Upper lobe of left lung (tissue), 4 donors: ENCODE results near the gene LRRC1.

Source experiments
- CTCF ChIP-seq, 6 experiments: fragments of 450-650 bp in 4 of 6; fragments of 200-600 bp in 2 of 6; sonication (generic) in 2 of 6; IDR thresholded peaks; one replicate each; pipeline ENCODE4 v1.5.1; 2016 to 2019; ENCODE audit warnings: antibody characterized with exemption in 6 of 6
- EP300 ChIP-seq, 4 donors: sonication (generic); formaldehyde crosslinking; IDR thresholded peaks; one replicate each; pipeline ENCODE4 v1.5.1; 2017; ENCODE audit warnings: antibody characterized with exemption in 4 of 4, control low read depth in 2 of 4
- POLR2A ChIP-seq, 4 donors: fragments of 450-650 bp; IDR thresholded peaks; one replicate each; pipeline ENCODE4 v1.5.1; 2016 to 2017; ENCODE audit warnings: antibody characterized with exemption in 4 of 4, mild to moderate bottlenecking in 2 of 4
- POLR2AphosphoS5 ChIP-seq, 2 donors: sonication (generic); formaldehyde crosslinking; IDR thresholded peaks; one replicate each; pipeline ENCODE4 v1.5.1; 2017; ENCODE audit warnings: antibody characterized with exemption in 2 of 2

- no peak for TF ChIP-seq EP300 (IDR thresholded peaks at IDR 0.05)
- TF ChIP-seq CTCF (IDR thresholded peaks at IDR 0.05): no peak
- no peak for TF ChIP-seq POLR2AphosphoS5 (IDR thresholded peaks at IDR 0.05)
- no peak for TF ChIP-seq POLR2A (IDR thresholded peaks at IDR 0.05)
Observed at GRCh38 chr6:53878808-53879207, 84.0 kb downstream of the LRRC1 start.
